NCI-H748 (cell line): ENCODE results near the gene TAF11L12.
"Not testable (repeated sequence)": the region's sequence is repeated elsewhere in the genome, so short reads cannot be mapped to it uniquely, and the experiment has no call there.

Source experiments
- DNase-seq: peaks from one replicate; lab custom pipeline; 2025; ENCODE audit not compliant: unreplicated experiment; lab: John Stamatoyannopoulos, UW

Gene TAF11L12

DNA sequence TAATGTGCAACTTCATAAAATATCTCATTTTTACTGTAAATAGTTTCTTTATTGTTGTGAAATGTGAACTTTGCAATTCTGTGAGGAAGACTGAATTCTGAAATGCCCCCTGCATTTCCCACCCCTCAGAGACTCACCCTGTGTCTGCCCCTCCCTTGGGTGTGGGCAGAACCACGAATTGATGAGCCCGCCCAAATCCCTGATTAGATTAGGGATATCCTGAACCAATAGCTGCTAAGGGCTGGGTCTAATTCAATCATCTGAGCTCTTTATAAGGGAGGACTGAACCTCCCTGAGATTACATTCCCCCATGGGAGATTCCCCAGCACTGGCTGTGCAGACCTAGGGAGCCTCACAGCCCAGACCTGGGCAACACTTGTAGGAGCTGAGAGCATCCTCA, at the start of gene TAF11L12:
Gene TAF11L12, plus strand, starts transcription at position 301 of the 400 bp plus-strand sequence.
- not testable (repeated sequence) for DNase-seq

GRCh38 chr5:17585658-17586057, 24.5 kb upstream of the TAF11L12 start, which contains the start of gene TAF11L7:
Gene TAF11L7, minus strand, starts transcription at chr5:17585758.
- DNase-seq = not testable (repeated sequence)

DNA sequence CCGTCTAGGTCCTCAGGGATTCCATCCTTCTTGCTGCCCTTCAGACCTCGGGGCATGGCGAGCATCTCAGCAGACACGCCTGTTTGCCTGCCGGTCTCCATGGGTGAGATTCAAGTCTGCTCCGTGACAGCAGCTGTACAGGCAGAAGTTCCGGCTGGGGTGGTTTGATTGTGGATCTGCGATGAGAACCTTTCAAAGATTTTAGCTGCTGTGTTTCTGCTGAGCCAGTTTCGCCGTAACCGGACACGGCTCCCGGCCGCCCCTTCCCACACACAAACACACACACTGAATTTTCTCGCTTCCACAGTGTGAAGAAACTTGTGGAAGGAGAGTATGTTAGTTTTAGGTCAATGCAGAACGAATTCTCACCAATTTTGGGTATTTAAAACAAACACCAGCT, 19.3 kb upstream of the TAF11L12 start, which contains the start of gene TAF11L8:
Gene TAF11L8, minus strand, starts transcription at position 101 of the 400 bp plus-strand sequence.
- not testable (repeated sequence) for DNase-seq

DNA sequence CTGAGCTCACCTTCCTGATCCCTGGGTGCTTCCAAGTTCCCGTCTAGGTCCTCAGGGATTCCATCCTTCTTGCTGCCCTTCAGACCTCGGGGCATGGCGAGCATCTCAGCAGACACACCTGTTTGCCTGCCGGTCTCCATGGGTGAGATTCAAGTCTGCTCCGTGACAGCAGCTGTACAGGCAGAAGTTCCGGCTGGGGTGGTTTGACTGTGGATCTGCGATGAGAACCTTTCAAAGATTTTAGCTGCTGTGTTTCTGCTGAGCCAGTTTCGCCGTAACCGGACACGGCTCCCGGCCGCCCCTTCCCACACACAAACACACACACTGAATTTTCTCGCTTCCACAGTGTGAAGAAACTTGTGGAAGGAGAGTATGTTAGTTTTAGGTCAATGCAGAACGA, 15.9 kb upstream of the TAF11L12 start, which contains the start of gene TAF11L9:
Gene TAF11L9, minus strand, starts transcription at position 140 of the 400 bp plus-strand sequence.
- not testable (repeated sequence) for DNase-seq

GRCh38 chr5:17597728-17598127, 12.5 kb upstream of the TAF11L12 start, which contains the start of gene TAF11L10:
Gene TAF11L10, minus strand, starts transcription at chr5:17597828.
- not testable (repeated sequence) for DNase-seq

- not testable (repeated sequence) for DNase-seq
Observed at GRCh38 chr5:17603880-17604279, 6.3 kb upstream of the TAF11L12 start, which contains the start of gene TAF11L11. Gene TAF11L11, plus strand, starts transcription at chr5:17604183.

DNA sequence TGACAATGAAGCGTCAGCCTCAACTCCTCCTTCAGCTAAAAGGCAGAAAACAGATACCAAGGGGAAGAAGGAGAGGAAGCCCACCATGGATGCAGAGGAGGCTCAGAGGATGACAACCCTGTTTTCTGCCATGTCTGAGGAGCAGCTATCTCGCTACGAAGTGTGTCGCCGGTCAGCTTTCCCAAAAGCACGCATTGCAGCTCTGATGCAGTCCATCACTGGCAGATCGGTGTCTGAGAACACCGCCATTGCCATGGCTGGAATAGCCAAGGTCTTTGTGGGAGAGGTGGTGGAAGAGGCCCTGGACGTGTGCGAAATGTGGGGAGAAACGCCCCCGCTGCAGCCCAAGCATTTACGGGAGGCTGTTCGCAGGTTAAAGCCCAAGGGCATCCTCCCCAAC, 5.2 kb upstream of the TAF11L12 start:
- DNase-seq = no peak

GRCh38 chr5:17607461-17607860, 2.7 kb upstream of the TAF11L12 start:
- not testable (repeated sequence) for DNase-seq

DNA sequence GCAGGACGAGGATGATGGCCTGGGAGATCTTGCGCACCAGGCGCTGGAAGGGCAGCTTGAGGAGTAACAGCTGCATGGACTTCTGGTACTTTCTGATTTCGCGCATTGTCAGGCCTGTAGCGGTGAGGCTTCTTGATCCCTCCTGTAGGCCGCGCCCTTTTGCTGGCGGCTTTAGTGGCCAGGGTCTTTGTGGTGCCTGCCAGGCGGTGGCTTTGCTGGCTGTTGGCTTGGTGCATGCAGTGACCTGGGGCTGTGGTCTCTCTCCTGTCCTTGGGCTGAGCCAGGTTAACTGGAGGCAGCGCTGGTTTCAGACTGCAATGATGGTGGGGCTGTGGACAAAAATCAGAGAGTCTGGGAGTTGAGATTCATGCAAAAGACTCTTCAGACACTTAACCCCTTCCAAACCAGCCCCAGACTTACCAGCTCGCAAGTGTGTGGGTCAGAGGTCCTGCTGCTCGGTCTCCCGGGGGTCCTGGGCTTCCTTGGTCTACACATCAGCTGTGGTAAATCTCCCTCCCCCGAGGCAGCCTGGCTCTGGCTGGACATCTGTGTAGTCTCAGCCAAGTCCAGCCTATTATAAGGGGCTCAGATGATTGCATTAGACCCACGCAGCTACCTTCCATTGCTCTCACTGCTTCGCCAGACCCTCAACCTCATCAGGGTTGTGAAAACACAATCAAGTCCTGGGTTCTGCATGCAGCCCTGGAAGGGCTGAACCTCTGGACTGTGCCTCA, 4.8 kb downstream of the TAF11L12 start:
- DNase-seq = no peak

DNA sequence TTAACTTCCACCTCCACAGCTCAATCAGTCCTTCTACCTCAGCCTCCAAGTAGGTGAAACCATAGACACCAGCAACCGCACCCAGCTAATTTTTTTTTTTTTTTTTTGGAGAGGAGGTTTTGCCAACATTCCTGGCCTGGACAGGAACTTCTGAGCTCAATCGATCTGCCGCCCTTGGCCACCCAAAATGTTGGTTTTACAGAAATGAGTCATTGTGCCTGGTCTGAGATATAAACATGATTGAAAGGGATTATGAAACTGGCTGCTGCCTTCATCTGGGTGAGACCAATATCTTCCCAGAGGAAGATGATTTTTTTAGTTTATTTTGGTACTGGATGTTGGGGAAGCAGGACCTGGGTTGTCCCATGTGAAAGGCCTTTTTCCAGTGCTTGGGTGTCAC, 9.2 kb downstream of the TAF11L12 start:
- DNase-seq = no peak

- no peak for DNase-seq
Observed at GRCh38 chr5:17620627-17621026, 10.4 kb downstream of the TAF11L12 start.

DNA sequence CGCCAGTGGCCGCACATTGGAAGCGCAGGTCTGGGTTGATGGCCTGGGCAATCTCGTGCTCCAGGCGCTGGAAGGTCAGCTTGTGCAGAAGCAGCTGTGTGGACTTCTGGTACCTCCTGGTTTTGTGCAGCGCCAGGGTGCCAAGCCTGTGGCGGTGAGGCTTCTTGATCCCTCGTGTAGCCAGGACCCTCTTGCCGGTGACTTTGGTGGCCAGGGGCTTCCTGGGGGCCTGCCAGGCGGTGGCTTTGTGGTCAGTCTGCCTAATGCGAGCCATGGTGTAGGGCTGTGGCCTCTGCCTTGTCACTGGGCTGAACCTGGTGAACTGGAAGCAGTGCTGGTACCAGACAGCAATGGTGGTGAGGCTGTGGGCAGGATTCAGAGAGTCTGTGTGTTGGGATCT, 15.5 kb downstream of the TAF11L12 start:
- no peak for DNase-seq

GRCh38 chr5:17631788-17632187, 21.6 kb downstream of the TAF11L12 start, which contains the start of gene TAF11L13:
Gene TAF11L13, plus strand, starts transcription at chr5:17632088.
- not testable (repeated sequence) for DNase-seq

DNA sequence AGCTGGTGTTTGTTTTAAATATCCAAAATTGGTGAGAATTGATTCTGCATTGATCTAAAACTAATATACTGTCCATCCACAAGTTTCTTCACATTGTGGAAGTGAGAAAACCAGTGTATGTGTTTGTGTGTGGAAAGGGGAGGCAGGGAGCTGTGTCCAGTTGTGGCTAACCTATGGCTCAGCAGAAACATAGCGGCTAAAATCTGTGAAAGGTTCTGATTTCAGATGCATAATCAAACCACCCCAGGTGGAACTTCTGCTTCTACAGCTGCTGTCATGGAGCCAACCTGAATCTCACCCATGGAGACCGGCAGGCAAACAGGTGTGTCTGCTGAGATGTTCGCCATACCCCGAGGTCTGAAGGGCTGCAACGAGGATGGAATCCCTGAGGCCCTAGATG, 24.0 kb downstream of the TAF11L12 start, which contains the start of gene TAF11L14:
Gene TAF11L14, plus strand, starts transcription at position 301 of the 400 bp plus-strand sequence.
- DNase-seq = no peak

DNA sequence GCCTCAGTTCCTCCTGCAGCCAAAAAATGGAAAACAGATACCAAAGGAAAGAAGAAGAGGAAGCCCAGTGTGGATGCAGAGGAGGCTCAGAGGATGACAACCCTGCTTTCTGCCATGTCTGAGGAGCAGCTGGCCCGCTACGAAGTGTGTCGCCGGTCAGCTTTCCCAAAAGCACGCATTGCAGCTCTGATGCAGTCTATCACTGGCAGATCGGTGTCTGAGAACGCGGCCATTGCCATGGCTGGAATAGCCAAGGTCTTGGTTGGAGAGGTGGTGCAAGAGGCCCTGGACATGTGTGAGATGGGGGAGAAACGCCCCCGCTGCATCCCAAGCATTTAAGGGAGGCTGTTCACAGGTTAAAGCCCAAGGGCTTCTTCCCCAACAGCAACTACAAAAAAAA, 39.0 kb downstream of the TAF11L12 start:
- DNase-seq = not testable (repeated sequence)

DNA sequence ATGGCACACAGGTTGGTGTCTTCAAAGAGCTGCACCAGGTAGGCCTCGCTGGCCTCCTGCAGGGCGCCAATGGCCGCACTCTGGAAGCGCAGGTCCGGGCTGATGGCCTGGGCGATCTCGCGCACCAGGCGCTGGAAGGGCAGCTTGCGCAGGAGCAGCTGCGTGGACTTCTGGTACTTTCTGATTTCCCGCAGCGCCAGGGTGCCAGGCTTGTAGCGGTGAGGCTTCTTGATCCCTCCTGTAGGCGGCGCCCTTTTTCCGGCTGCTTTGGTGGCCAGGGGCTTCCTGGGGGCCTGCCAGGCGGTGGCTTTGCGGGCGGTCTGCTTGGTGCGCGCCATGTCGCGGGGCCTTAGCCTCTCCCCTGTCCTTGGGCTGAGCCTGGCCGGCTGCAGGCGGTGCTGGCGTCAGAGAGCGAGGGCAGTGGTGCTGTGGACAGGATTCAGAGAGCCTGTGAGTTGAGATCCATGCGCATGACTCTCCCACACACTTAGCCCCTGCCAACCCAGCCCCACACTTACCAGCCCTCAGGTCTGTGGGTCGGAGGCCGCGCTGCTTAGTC, 45.1 kb downstream of the TAF11L12 start:
- DNase-seq = not testable (repeated sequence)

GRCh38 chr5:17655921-17656320, 45.7 kb downstream of the TAF11L12 start:
- no peak for DNase-seq
